ENCODE results near the gene COL6A2. TPM values are rescaled to one million over a fixed set of nuclear protein-coding genes. Genes with fewer than 3 reads are reported as not detected.

Gene COL6A2
- polyA plus RNA-seq, 1 of the 3 experiments (the other 2 are of a cell fraction), result 108 TPM

GRCh38 chr21:46136739-46137349 lies 38.9 kb downstream of the COL6A2 start (continued):
- TF ChIP-seq IRF3 (IDR thresholded peaks at IDR 0.05; ENCODE audit: low read depth, low read length), result no peak

DNA sequence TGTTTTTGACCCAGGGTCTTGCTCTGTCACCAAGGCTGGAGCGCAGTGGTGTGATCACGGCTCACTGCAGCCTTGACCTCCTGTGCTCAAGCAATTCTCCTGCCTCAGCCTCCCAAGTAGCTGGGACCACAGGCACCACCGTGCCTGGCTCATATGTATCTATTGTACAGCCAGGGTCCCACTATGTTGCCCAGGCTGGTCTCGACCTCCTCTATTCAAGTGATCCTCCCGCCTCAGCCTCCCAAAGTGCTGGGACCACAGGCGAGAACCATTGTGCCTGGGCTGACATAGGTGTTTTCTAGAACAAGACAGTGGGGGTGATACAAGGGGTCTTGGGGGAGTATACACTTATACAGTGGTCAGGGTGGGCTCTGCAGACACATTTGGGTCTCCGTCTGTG lies 40.0 kb downstream of the COL6A2 start:
- TF ChIP-seq NFIC (IDR thresholded peaks at IDR 0.05; ENCODE audit: borderline replicate concordance) (no peak), FOXM1 (IDR thresholded peaks at IDR 0.05; ENCODE audit: low read depth) (no peak), EP300 (IDR thresholded peaks at IDR 0.05; ENCODE audit: borderline replicate concordance in 1 of 2, low read depth in 1 of 2, low read length in 1 of 2) (no peak), TCF12 (IDR thresholded peaks at IDR 0.05) (no peak), TAF1 (IDR thresholded peaks at IDR 0.05; ENCODE audit: borderline replicate concordance, low read depth, low read length) (no peak), ELF1 (IDR thresholded peaks at IDR 0.05) (no peak), NRF1 (IDR thresholded peaks at IDR 0.05; ENCODE audit: low read depth, low read length) (no peak), CHD2 (IDR thresholded peaks at IDR 0.05; ENCODE audit: low read length, partially characterized antibody) (no peak), FOSL2 (IDR thresholded peaks at IDR 0.05; ENCODE audit: borderline replicate concordance, low read depth) (no peak), USF2 (IDR thresholded peaks at IDR 0.05; ENCODE audit: borderline replicate concordance, low read depth, low read length) (no peak), GABPA (IDR thresholded peaks at IDR 0.05; ENCODE audit: low read depth) (no peak), JUND (IDR thresholded peaks at IDR 0.05) (no peak)
- TF ChIP-seq, protein P1, sequence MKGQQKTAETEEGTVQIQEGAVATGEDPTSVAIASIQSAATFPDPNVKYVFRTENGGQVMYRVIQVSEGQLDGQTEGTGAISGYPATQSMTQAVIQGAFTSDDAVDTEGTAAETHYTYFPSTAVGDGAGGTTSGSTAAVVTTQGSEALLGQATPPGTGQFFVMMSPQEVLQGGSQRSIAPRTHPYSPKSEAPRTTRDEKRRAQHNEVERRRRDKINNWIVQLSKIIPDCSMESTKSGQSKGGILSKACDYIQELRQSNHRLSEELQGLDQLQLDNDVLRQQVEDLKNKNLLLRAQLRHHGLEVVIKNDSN (IDR thresholded peaks at IDR 0.05; ENCODE audit: borderline replicate concordance, low read depth), result no peak
- TF ChIP-seq, protein P2, sequence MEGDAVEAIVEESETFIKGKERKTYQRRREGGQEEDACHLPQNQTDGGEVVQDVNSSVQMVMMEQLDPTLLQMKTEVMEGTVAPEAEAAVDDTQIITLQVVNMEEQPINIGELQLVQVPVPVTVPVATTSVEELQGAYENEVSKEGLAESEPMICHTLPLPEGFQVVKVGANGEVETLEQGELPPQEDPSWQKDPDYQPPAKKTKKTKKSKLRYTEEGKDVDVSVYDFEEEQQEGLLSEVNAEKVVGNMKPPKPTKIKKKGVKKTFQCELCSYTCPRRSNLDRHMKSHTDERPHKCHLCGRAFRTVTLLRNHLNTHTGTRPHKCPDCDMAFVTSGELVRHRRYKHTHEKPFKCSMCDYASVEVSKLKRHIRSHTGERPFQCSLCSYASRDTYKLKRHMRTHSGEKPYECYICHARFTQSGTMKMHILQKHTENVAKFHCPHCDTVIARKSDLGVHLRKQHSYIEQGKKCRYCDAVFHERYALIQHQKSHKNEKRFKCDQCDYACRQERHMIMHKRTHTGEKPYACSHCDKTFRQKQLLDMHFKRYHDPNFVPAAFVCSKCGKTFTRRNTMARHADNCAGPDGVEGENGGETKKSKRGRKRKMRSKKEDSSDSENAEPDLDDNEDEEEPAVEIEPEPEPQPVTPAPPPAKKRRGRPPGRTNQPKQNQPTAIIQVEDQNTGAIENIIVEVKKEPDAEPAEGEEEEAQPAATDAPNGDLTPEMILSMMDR (IDR thresholded peaks at IDR 0.05), result no peak
- WGBS (ENCODE audit: low lambda C conversion rate), result 73% methylated on average over 5 of the region's 7 CpGs
- Histone ChIP-seq H3K4me2 (no peak overlapping the region), H3K27ac (ENCODE audit: low read depth in 2 of 2, low read length in 1 of 2) (no peak overlapping the region), H3K36me3 (replicated peaks in 1 of 2; ENCODE audit: control insufficient read depth in 1 of 2, insufficient read depth in 2 of 2, low read length in 1 of 2) (no peaks in the 10 kb centered on the region), H3K4me3 (ENCODE audit: low read depth in 2 of 2, low read length in 1 of 2) (no peak overlapping the region), H4K20me1 (ENCODE audit: insufficient read depth) (no peaks in the 10 kb centered on the region), H3K79me2 (ENCODE audit: insufficient read depth) (no peaks in the 10 kb centered on the region), H3K4me1 (ENCODE audit: control insufficient read depth in 1 of 2, insufficient read depth in 2 of 2, low read depth in 1 of 2, low read length in 1 of 2) (no peaks in the 10 kb centered on the region), H3F3A (replicated peaks; ENCODE audit: insufficient read depth) (no peaks in the 10 kb centered on the region), H3K27me3 (ENCODE audit: insufficient read depth) (no peaks in the 10 kb centered on the region), H2AFZ (ENCODE audit: low read depth) (no peak overlapping the region), H3K9me2 (no peaks in the 10 kb centered on the region), H3K9ac (no peak overlapping the region), H3K9me3 (no peaks in the 10 kb centered on the region)
- CTCF ChIA-PET, result no interaction called here
- no peak for DNase-seq
- POLR2A ChIA-PET, result no interaction called here

All from SK-N-SH (cell line).